MM.1S (cell line): ENCODE measurements around the gene PLEKHH1.

Experiments
- DNase-seq: peaks from one replicate; pipeline ENCODE4 v3.0.0-alpha.2; 2015
- H2AFZ ChIP-seq: fragments of 300-600 bp; sonication (generic); 2 replicates; pipeline ENCODE4 v1.6.0; 2016; ENCODE audit warnings: antibody characterized with exemption, low read length
- H3F3A ChIP-seq: fragments of 300-600 bp; sonication (generic); 2 replicates; pipeline ENCODE4 v1.6.1; 2016; ENCODE audit warnings: mild to moderate bottlenecking, antibody characterized with exemption, low read length, moderate library complexity, mixed read lengths; ENCODE audit not compliant: insufficient read depth
- H3K27ac ChIP-seq: fragments of 300-600 bp; sonication (generic); 2 replicates; pipeline ENCODE4 v1.5.1; 2016; ENCODE audit warnings: mild to moderate bottlenecking, low read length
- H3K27me3 ChIP-seq: fragments of 300-600 bp; sonication (generic); replicated peaks from 2 replicates; pipeline ENCODE4 v1.6.0; 2016; ENCODE audit warnings: low read length; ENCODE audit not compliant: insufficient read depth
- H3K36me3 ChIP-seq: fragments of 300-600 bp; sonication (generic); replicated peaks from 2 replicates; pipeline ENCODE4 v1.6.1; 2016; ENCODE audit warnings: mild to moderate bottlenecking, low read length, mixed read lengths; ENCODE audit not compliant: insufficient read depth
- H3K4me1 ChIP-seq: fragments of 300-600 bp; sonication (generic); 2 replicates; pipeline ENCODE4 v1.6.1; 2016; ENCODE audit warnings: low read length, mixed read lengths
- H3K4me2 ChIP-seq: fragments of 300-600 bp; sonication (generic); 2 replicates; pipeline ENCODE4 v1.6.0; 2016; ENCODE audit warnings: low read depth, low read length
- H3K4me3 ChIP-seq: fragments of 300-600 bp; sonication (generic); 2 replicates; pipeline ENCODE4 v1.5.1; 2016; ENCODE audit warnings: low read length, mixed read lengths
- H3K79me2 ChIP-seq: fragments of 300-600 bp; sonication (generic); 2 replicates; pipeline ENCODE4 v1.6.1; 2016; ENCODE audit warnings: mixed run types, low read length, mixed read lengths
- H3K9ac ChIP-seq: fragments of 300-600 bp; sonication (generic); 2 replicates; pipeline ENCODE4 v1.6.1; 2016; ENCODE audit warnings: low read length, mixed read lengths
- H3K9me2 ChIP-seq: fragments of 300-600 bp; sonication (generic); replicated peaks from 2 replicates; pipeline ENCODE4 v1.6.1; 2016; ENCODE audit warnings: mild to moderate bottlenecking, low read length, mixed read lengths; ENCODE audit not compliant: insufficient read depth
- H3K9me3 ChIP-seq: fragments of 300-600 bp; sonication (generic); replicated peaks from 2 replicates; pipeline ENCODE4 v1.6.1; 2016; ENCODE audit warnings: mild to moderate bottlenecking, low read length, mixed read lengths; ENCODE audit not compliant: insufficient read depth
- H4K20me1 ChIP-seq: fragments of 300-600 bp; sonication (generic); 2 replicates; pipeline ENCODE4 v1.6.1; 2016; ENCODE audit warnings: mild to moderate bottlenecking, low read length, moderate library complexity, mixed read lengths; ENCODE audit not compliant: insufficient read depth
- EZH2 ChIP-seq: fragments of 300-600 bp; sonication (generic); optimal IDR thresholded peaks from 2 replicates; pipeline ENCODE3; 2017; ENCODE audit warnings: low read depth, mild to moderate bottlenecking, antibody characterized with exemption, low read length, mixed read lengths
- EZH2phosphoT487 ChIP-seq: fragments of 300-600 bp; sonication (generic); IDR thresholded peaks from 2 replicates; pipeline ENCODE4 v1.6.1; 2018; ENCODE audit warnings: antibody characterized with exemption, low read length
- TF ChIP-seq, protein P1 (sequence below): fragments of 300-600 bp; sonication (generic); IDR thresholded peaks from 2 replicates; pipeline ENCODE4 v1.5.1; 2016; ENCODE audit warnings: antibody characterized with exemption, low read length, mixed read lengths

The PLEKHH1 gene

DNA sequence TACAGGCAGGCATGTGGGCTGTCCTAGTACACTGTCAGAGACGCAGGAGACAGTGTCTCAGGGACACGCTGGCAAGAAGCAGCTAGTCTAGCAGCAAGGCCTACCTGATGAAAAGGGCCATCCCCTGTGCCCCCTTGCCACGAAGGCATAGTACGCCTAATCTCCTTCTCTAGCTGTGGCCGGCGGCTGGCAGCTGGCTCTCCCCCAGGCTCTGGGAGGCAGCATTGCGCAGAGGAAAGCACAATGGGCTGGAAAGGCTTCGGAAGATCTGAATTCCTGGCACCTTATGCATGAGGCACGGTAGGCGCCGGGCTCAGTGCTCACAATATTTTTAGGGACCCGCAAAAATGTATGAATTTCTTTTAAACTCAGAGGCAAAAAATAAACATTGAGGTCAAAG is 16.0 kb upstream of the PLEKHH1 start:
- Histone ChIP-seq H2AFZ (no peak overlapping the region), H3F3A (0 out of 2 replicates have a peak, but pooled peaks cover 3% of the 10 kb centered on the region), H3K9me2 (no peaks in the 10 kb centered on the region), H3K27ac (no peak overlapping the region), H3K9ac (no peak overlapping the region), H3K4me1 (0 out of 2 replicates have a peak, but pooled peaks cover 3% of the 10 kb centered on the region), H3K4me2 (no peak overlapping the region), H3K27me3 (no peaks in the 10 kb centered on the region), H3K36me3 (no peaks in the 10 kb centered on the region), H3K79me2 (no peaks in the 10 kb centered on the region), H3K4me3 (no peak overlapping the region), H4K20me1 (no peaks in the 10 kb centered on the region), H3K9me3 (no peaks in the 10 kb centered on the region)
- no peak for DNase-seq
- TF ChIP-seq EZH2 (no peak), EZH2phosphoT487 (no peak)
- TF ChIP-seq, protein P1, sequence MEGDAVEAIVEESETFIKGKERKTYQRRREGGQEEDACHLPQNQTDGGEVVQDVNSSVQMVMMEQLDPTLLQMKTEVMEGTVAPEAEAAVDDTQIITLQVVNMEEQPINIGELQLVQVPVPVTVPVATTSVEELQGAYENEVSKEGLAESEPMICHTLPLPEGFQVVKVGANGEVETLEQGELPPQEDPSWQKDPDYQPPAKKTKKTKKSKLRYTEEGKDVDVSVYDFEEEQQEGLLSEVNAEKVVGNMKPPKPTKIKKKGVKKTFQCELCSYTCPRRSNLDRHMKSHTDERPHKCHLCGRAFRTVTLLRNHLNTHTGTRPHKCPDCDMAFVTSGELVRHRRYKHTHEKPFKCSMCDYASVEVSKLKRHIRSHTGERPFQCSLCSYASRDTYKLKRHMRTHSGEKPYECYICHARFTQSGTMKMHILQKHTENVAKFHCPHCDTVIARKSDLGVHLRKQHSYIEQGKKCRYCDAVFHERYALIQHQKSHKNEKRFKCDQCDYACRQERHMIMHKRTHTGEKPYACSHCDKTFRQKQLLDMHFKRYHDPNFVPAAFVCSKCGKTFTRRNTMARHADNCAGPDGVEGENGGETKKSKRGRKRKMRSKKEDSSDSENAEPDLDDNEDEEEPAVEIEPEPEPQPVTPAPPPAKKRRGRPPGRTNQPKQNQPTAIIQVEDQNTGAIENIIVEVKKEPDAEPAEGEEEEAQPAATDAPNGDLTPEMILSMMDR = no peak

- H3F3A ChIP-seq = no peaks in the 10 kb centered on the region
- no peaks in the 10 kb centered on the region for H3K27me3 ChIP-seq
- H4K20me1 ChIP-seq = no peaks in the 10 kb centered on the region
- H3K9ac ChIP-seq = no peak overlapping the region
- DNase-seq = no peak
- H3K36me3 ChIP-seq = no peaks in the 10 kb centered on the region
- no peak overlapping the region for H3K4me3 ChIP-seq
- no peaks in the 10 kb centered on the region for H3K79me2 ChIP-seq
- H3K9me2 ChIP-seq = no peaks in the 10 kb centered on the region
- no peak overlapping the region for H3K4me2 ChIP-seq
- no peak overlapping the region for H3K27ac ChIP-seq
- TF ChIP-seq EZH2 (no peak), EZH2phosphoT487 (no peak)
- TF ChIP-seq, protein P1 = no peak
- no peak overlapping the region for H2AFZ ChIP-seq
- H3K9me3 ChIP-seq = no peaks in the 10 kb centered on the region
- 0 out of 2 replicates have a peak, but pooled peaks cover 3% of the 10 kb centered on the region for H3K4me1 ChIP-seq
These were observed 13.7 kb upstream of the PLEKHH1 start for GRCh38 chr14:67519406-67519805.

- Histone ChIP-seq H3K27me3 (no peaks in the 10 kb centered on the region), H3K27ac (no peak overlapping the region), H4K20me1 (no peaks in the 10 kb centered on the region), H3K4me3 (no peak overlapping the region), H3K4me1 (0 out of 2 replicates have a peak, but pooled peaks cover 3% of the 10 kb centered on the region), H3K9me3 (no peaks in the 10 kb centered on the region), H3F3A (no peaks in the 10 kb centered on the region), H3K36me3 (no peaks in the 10 kb centered on the region), H2AFZ (no peak overlapping the region), H3K9ac (no peak overlapping the region), H3K4me2 (no peak overlapping the region), H3K79me2 (no peaks in the 10 kb centered on the region), H3K9me2 (no peaks in the 10 kb centered on the region)
- DNase-seq = no peak
- TF ChIP-seq, protein P1 = no peak
- TF ChIP-seq EZH2 (no peak), EZH2phosphoT487 (no peak)
These were observed 12.6 kb upstream of the PLEKHH1 start for GRCh38 chr14:67520482-67520881.
